Ectodermal cell (in vitro differentiated cells): Measurements from ENCODE around the gene ATF4.

ENCODE experiments used
- H3K27ac ChIP-seq: 2 replicates; pipeline ENCODE4 v1.7.0; 2013; ENCODE audit warnings: mild to moderate bottlenecking, low read depth, low read length; ENCODE audit not compliant: insufficient read depth, poor library complexity, severe bottlenecking
- H3K27me3 ChIP-seq: 2 replicates; pipeline ENCODE4 v1.7.0; 2013; ENCODE audit warnings: mild to moderate bottlenecking, low read length; ENCODE audit not compliant: insufficient read depth, control insufficient read depth, poor library complexity, severe bottlenecking
- H3K36me3 ChIP-seq: one replicate; pipeline ENCODE4 v1.7.0; 2013; ENCODE audit warnings: low read length; ENCODE audit not compliant: control insufficient read depth, insufficient read depth
- H3K4me1 ChIP-seq: one replicate; pipeline ENCODE4 v1.7.0; 2013; ENCODE audit warnings: low read length; ENCODE audit not compliant: control insufficient read depth, insufficient read depth
- H3K4me3 ChIP-seq: 2 replicates; pipeline ENCODE4 v1.7.0; 2013; ENCODE audit warnings: low read depth, low read length, control low read depth; ENCODE audit not compliant: insufficient read depth
- H3K9me3 ChIP-seq: 2 replicates; pipeline ENCODE4 v1.7.0; 2013; ENCODE audit warnings: mild to moderate bottlenecking, low read length, moderate library complexity; ENCODE audit not compliant: control insufficient read depth
- WGBS, 2 experiments: methylation state at CpG; one replicate each; pipeline ENCODE4 v1.1.7; 2013; ENCODE audit warnings: missing lambda C conversion rate in 2 of 2; 5-methylcytosine and 5-hydroxymethylcytosine counted together

ATF4 gene

DNA sequence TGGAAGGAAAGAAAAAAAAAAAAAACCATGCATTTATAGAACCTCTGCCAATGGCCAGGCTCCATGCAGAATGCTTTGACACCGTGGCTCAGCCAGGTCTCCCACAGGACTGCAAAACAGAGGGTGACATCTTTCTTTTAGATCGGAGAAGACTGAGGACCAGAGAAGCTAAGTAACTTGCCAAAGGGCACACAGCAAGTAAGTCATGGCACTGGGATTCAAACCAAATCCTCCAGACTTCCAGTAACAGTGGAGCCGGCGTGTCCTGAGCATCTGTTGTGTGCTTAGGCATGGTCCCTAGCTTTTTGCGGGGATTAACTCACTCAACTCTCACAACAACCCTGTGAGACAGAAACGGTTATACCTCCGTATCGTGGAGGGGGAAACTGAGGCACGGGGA lies 42.8 kb upstream of the ATF4 start:
- H3K4me3 ChIP-seq: no peak overlapping the region
- 93 to 94% methylated on average over 9 of the region's 9 CpGs for WGBS, 2 experiments
- no peaks in the 10 kb centered on the region for H3K27me3 ChIP-seq
- H3K4me1 ChIP-seq: peaks cover 36% of the 10 kb centered on the region
- no peaks in the 10 kb centered on the region for H3K36me3 ChIP-seq
- H3K9me3 ChIP-seq: no peaks in the 10 kb centered on the region
- H3K27ac ChIP-seq: no peak overlapping the region

DNA sequence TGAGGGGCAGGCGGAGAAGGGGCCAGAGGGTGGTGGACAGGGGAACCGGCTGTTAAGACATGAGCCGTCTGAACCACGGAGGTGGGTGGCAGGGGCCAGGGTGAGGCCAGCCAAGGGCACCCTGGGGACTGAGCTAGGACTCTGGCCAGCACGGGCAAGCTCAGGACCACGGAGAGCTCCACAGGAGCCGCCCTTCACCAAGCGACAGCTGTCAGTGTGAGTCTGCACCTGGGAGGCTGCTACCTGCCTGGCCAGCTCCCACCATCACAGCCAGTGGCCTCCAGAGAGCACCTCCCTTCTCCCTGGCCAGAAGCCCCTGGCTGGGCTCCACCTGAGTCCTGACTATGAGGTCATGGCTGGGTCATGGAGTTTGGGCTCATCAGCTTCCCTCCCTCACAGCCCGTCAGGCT lies 41.9 kb upstream of the ATF4 start:
- H3K4me1 ChIP-seq: peaks cover 27% of the 10 kb centered on the region
- H3K27ac ChIP-seq: no peak overlapping the region
- H3K9me3 ChIP-seq: no peaks in the 10 kb centered on the region
- no peak overlapping the region for H3K4me3 ChIP-seq
- no peaks in the 10 kb centered on the region for H3K27me3 ChIP-seq
- WGBS, 2 experiments: 50 to 52% methylated on average over 9 of the region's 9 CpGs
- H3K36me3 ChIP-seq: no peaks in the 10 kb centered on the region

DNA sequence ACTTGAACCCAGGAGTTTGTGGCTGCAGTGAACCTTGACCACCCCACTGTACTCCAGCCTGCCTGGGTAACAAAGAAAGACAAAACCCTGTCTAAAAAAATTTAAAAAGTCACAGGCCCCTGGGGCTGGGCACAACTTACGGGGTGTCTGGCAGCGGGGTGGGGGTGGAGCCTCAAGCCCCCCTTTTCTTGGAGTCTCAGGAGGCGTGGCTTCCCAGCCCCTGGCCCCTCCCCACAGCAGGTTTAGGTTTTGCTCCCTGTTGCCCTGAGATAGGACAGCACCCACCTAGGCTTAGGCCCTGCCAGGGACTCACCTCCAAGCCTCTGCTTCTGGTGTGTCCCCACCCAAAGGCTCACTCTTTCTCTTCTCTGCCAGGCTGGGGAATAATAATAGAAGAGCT lies 41.1 kb upstream of the ATF4 start:
- H3K4me1 ChIP-seq: peaks cover 20% of the 10 kb centered on the region
- H3K36me3 ChIP-seq: no peaks in the 10 kb centered on the region
- H3K4me3 ChIP-seq: no peak overlapping the region
- WGBS, 2 experiments: 82% methylated on average over 3 of the region's 3 CpGs
- no peaks in the 10 kb centered on the region for H3K9me3 ChIP-seq
- no peak overlapping the region for H3K27ac ChIP-seq
- no peaks in the 10 kb centered on the region for H3K27me3 ChIP-seq

DNA sequence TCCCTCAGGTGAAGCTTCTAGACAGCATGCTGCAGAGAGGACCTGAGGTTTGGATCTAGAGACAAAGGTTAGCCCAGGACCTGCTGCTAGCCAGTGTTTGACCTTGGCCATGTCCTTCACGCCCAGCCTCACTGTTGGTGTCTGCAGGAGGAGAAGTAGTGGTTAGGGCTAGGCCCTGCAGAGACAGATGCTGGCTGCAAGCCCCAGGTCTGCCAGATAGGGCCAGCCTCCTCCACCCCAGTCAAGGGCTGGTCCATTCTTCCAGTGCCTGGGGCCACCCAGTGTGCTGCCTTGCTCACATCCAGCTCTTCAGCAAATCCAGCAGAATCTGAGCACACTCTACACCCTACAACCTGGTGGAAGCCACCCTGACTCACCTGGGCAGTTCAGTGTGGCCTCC lies 39.8 kb upstream of the ATF4 start:
- peaks cover 8% of the 10 kb centered on the region for H3K4me1 ChIP-seq
- no peak overlapping the region for H3K27ac ChIP-seq
- no peak overlapping the region for H3K4me3 ChIP-seq
- WGBS, 2 experiments: 95 to 100% methylated on average over 1 of the region's 1 CpG
- H3K27me3 ChIP-seq: no peaks in the 10 kb centered on the region
- H3K36me3 ChIP-seq: no peaks in the 10 kb centered on the region
- no peaks in the 10 kb centered on the region for H3K9me3 ChIP-seq

DNA sequence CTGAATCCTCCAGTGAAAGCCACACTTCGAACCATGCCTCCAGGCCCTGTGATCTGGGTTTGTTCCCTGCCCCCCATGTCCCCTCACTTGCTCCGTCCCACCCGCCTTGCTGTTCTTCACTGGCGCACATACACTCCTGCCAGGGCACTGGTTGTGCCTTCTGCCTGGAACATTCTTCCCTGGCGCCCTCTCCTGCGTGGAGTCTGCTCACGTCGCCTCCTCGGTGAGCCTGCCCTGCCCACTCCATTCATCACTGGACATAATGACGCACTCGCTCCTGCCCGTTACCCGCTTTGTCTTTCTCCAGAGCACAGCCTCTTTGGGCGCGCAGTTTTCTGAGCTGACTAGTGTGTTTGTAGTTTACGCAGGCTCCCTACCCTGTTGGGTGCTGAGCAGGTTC lies 39.3 kb upstream of the ATF4 start:
- WGBS, 2 experiments: 92 to 93% methylated on average over 16 of the region's 16 CpGs
- Histone ChIP-seq H3K4me1 (peaks cover 3% of the 10 kb centered on the region), H3K36me3 (no peaks in the 10 kb centered on the region), H3K27ac (no peak overlapping the region), H3K9me3 (no peaks in the 10 kb centered on the region), H3K4me3 (no peak overlapping the region), H3K27me3 (no peaks in the 10 kb centered on the region)

DNA sequence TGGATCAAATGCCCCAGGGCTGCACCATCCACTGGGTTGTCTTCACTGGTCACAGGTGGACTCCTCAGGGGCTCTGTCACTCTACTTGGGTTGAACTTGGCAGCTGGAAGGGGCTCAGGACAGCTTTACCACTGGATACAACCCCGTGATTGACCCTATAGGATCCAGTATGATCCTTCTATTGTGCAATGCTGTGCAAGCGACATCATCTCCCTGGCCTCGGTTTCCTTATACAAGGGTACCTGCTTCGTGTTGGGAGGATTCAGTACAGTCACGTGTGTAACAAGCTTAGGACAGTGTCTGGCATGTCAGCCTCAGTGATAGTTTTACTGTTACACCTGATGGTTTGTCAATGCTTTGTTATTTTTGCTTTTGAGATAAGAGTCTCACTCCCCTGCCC lies 38.8 kb upstream of the ATF4 start:
- 91 to 93% methylated on average over 5 of the region's 5 CpGs for whole genome bisulfite sequencing, 2 experiments
- no peak overlapping the region for H3K27ac ChIP-seq
- no peaks in the 10 kb centered on the region for H3K4me1 ChIP-seq
- H3K9me3 ChIP-seq: no peaks in the 10 kb centered on the region
- no peak overlapping the region for H3K4me3 ChIP-seq
- no peaks in the 10 kb centered on the region for H3K27me3 ChIP-seq
- no peaks in the 10 kb centered on the region for H3K36me3 ChIP-seq

DNA sequence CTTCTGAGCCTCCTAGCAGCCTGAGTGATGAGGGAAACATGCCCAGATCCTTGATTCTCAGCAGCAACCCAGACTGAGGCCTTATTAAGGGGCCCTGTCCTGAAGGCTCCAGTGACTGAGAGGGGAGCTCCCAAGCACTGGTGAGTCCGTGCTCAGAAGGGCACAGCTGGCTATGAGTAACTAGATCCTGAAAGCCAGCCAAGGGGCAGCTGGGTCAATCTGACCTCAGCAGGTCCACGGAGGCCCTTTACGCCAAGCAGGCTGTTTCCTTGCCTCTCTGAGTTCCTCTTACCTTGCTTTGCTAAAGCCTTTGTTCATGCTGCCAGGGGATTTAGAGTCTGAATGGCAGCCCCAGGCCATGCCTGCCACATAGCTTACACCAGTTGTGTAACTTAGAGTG lies 37.6 kb upstream of the ATF4 start:
- Histone ChIP-seq H3K9me3 (no peaks in the 10 kb centered on the region), H3K27ac (no peak overlapping the region), H3K36me3 (no peaks in the 10 kb centered on the region), H3K27me3 (no peaks in the 10 kb centered on the region), H3K4me3 (no peak overlapping the region), H3K4me1 (no peaks in the 10 kb centered on the region)
- WGBS, 2 experiments: 80 to 86% methylated on average over 3 of the region's 3 CpGs

DNA sequence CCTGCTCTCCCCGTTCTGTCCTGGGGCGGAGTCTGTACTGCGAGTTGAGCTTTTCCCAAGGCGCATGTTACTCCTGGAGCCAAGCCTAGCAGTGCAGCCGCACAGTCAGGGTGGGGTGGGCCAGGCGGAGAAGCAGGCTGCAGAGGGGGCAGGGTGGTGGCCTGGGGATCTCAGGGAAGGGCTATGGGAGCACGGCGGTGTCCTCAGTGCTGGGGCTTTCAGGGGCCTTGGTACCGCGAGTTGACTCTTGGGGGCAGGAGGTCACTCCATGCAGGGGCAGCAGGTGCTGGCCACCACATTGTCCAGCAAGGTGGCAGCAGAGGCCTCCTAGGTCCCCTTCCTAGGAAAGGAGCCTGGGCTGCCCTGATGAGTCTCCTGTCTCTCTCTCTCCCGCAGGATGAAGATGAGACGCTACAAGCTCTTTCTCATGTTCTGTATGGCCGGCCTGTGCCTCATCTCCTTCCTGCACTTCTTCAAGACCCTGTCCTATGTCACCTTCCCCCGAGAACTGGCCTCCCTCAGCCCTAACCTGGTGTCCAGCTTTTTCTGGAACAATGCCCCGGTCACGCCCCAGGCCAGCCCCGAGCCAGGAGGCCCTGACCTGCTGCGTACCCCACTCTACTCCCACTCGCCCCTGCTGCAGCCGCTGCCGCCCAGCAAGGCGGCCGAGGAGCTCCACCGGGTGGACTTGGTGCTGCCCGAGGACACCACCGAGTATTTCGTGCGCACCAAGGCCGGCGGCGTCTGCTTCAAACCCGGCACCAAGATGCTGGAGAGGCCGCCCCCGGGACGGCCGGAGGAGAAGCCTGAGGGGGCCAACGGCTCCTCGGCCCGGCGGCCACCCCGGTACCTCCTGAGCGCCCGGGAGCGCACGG lies 33.2 kb upstream of the ATF4 start:
- Histone ChIP-seq H3K4me3 (no peak overlapping the region), H3K4me1 (no peaks in the 10 kb centered on the region), H3K27ac (no peak overlapping the region), H3K9me3 (no peaks in the 10 kb centered on the region), H3K27me3 (no peaks in the 10 kb centered on the region), H3K36me3 (no peaks in the 10 kb centered on the region)
- WGBS, 2 experiments: 93 to 94% methylated on average over 45 of the region's 45 CpGs

DNA sequence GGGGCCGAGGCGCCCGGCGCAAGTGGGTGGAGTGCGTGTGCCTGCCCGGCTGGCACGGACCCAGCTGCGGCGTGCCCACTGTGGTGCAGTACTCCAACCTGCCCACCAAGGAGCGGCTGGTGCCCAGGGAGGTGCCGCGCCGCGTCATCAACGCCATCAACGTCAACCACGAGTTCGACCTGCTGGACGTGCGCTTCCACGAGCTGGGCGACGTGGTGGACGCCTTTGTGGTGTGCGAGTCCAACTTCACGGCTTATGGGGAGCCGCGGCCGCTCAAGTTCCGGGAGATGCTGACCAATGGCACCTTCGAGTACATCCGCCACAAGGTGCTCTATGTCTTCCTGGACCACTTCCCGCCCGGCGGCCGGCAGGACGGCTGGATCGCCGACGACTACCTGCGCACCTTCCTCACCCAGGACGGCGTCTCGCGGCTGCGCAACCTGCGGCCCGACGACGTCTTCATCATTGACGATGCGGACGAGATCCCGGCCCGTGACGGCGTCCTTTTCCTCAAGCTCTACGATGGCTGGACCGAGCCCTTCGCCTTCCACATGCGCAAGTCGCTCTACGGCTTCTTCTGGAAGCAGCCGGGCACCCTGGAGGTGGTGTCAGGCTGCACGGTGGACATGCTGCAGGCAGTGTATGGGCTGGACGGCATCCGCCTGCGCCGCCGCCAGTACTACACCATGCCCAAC lies 32.4 kb upstream of the ATF4 start:
- Histone ChIP-seq H3K36me3 (no peaks in the 10 kb centered on the region), H3K27ac (no peak overlapping the region), H3K4me3 (no peak overlapping the region), H3K27me3 (no peaks in the 10 kb centered on the region), H3K9me3 (no peaks in the 10 kb centered on the region), H3K4me1 (no peaks in the 10 kb centered on the region)
- 97% methylated on average over 70 of the region's 70 CpGs for WGBS, 2 experiments

DNA sequence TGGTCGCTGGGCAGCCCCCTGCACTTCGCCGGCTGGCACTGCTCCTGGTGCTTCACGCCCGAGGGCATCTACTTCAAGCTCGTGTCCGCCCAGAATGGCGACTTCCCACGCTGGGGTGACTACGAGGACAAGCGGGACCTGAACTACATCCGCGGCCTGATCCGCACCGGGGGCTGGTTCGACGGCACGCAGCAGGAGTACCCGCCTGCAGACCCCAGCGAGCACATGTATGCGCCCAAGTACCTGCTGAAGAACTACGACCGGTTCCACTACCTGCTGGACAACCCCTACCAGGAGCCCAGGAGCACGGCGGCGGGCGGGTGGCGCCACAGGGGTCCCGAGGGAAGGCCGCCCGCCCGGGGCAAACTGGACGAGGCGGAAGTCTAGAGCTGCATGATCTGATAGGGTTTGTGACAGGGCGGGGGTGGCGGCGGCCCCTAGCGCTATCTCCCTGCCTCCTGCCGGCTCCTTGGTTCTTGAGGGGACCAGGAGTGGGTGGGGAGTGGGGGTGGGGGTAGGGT lies 31.7 kb upstream of the ATF4 start:
- no peaks in the 10 kb centered on the region for H3K9me3 ChIP-seq
- H3K27me3 ChIP-seq: no peaks in the 10 kb centered on the region
- H3K4me1 ChIP-seq: no peaks in the 10 kb centered on the region
- no peaks in the 10 kb centered on the region for H3K36me3 ChIP-seq
- H3K27ac ChIP-seq: no peak overlapping the region
- WGBS, 2 experiments: 94 to 96% methylated on average over 39 of the region's 39 CpGs
- H3K4me3 ChIP-seq: no peak overlapping the region
